GM18858 (cell line): ENCODE data around the gene SLC19A1.

ENCODE experiments used
- ATAC-seq: cut with Tn5 transposase; IDR thresholded peaks from one replicate; pipeline ENCODE4 v1.9.1; 2021; ENCODE audit not compliant: unreplicated experiment

Gene SLC19A1

DNA sequence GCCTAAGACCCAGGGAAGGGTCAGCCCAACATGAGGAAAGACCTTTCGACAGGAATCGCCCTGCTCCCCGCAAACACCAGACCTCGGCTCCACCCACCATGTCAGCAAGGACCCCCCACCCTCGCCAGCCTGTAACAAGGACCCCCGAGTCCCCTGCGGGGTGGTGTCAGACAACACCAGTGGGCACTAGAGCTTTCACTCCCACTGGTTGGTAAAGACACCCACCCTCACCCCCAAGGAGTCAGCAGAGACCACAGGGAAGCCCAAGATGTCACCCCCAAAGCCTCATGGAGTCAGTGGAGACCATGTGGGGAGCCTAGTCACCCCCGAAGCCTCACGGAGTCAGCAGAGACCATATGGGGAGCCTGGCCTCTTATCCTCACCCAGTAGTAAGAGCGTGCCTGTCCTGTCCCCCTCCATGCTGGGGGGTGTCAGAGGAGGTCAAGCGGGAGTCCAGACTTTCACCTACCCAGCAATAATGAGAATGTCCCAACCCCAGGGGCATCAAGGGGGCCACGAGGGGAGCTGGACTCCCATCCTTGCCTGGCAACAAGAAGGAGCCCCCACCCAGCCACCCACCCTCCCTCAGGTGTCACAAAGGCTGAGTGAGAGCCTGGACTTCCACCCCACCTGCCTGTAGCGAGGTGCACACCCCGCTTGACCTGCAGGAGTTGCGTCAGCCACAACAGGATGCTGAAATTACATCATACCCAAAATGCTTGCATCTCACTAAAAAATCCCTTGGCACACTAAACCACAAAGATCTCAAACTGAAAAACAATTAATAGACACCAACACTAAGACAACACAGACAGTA lies 24.8 kb downstream of the SLC19A1 start:
- ATAC-seq = no peak

DNA sequence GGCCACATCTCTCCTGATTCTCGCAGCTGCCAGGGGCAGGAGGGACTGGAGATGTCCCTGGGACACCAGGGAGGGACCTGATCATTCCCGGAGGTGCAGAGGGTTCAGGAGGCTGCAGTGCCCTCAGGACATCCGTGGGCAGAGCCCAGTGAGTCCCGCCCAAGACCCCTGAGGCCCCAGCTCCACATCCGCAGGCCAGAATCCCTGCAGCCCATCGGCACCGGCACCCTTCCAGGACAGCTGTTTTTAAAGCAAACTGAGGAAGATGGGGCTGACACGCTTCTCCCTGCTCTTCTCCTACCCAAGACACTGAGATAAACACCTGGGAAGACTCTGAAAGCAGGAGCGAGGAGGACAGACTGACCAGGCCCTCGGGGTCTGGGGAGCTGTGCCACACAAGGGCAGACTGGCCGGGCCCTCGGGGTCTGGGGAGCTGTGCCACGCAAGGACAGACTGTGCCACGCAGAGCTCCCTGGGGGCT lies 25.5 kb downstream of the SLC19A1 start:
- no peak for ATAC-seq

DNA sequence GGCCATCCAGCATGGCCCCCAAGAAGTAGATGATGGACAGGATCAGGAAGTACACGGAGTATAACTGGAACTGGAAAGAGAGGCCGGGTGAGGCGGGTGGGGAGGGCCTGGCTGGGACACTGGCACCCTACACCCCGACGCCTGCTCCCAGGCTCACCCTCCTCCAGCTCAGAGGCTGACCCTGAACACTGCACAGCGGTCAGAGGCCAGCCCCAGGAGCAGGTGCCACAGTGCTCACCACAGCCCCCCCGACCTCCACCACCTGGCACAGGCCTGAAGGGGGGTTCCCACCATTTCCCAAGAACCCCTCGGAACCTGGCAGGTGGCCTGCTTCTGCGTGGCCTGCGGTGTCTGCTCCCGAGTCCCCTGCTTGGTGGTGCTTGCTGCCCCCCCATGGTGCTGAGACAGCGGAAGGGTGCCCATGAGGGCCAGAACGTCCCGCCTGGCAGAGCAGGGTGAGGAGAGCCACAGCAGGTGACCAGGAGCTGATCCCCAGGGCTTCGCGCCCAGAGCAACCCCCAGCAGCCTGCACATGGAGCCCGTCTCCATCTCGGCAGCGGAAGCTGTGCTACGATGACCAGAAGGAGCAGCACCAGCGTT lies 26.1 kb downstream of the SLC19A1 start:
- no peak for ATAC-seq

DNA sequence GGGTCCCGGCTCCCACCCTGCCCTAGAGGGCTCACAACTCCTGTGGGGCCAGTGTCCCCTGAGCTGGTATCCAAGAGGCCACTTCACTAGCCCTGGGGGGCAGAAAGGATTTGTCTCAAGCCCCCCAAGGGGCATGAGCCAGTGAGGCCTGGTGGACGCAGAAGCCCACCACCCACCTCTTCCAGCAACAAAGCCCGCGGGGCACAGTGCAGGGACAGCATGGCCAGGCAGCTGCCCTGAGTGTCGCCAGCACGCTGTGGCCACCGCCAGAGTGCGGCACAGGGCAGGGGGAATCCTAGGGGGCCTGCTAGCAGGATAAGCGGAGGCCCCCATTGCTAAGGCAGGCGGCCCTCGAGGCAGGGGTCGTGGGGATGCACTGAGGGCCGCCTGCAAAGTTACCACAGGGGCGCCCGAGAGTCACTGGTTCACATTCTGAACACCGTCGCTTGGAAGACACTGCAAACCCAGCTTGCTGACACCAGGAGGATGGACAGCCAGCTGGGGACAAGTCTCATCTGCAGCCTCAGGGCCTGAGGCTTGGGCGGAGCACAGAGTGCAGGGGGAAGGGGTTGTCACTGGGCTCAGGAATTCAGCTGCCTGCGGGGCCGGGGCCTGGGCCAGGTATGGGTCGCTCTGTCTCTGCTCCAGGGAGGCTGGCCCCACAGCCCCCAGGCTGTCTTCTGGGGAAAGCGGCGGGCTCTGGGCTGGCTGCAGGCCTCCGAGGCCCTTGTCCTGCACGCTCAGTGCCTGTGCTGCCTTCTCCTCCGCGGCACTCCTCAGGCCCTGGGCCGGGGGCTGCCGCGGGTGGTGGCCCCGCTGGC lies 26.8 kb downstream of the SLC19A1 start:
- ATAC-seq = no peak

DNA sequence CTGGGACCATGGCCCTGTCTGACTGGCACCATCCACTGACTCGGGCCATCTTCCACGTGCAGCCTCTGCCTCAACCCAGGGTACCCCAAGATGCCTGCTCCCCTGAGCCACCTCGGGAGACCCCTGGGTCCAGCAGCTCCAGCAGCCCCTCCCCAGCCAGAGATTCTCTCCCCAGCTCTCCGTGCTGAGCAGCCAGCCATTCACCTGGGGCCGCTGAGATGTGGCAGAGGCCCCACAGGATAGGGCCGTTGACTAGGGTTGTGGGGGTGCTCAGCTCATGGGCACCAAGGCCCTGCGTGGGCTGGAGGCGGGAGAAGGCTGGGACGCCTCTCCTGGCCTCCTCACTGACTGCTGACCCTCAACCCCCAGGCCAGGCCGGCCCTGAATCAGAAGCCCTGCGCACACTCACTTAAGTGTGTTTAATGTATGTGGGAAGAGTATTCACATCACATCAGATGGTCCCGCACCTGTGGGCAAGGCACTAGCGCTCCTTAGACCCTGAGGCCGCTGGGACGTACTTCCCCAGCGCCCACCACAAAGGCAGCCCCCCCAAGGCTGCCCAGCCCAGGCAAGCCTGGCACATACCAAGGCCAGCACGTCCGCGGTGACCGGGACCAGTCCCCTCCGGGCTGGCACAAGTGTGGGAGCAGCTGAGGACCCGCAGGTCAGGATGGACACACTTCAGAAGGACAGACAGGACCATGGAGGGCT lies 27.8 kb downstream of the SLC19A1 start:
- no peak for ATAC-seq

DNA sequence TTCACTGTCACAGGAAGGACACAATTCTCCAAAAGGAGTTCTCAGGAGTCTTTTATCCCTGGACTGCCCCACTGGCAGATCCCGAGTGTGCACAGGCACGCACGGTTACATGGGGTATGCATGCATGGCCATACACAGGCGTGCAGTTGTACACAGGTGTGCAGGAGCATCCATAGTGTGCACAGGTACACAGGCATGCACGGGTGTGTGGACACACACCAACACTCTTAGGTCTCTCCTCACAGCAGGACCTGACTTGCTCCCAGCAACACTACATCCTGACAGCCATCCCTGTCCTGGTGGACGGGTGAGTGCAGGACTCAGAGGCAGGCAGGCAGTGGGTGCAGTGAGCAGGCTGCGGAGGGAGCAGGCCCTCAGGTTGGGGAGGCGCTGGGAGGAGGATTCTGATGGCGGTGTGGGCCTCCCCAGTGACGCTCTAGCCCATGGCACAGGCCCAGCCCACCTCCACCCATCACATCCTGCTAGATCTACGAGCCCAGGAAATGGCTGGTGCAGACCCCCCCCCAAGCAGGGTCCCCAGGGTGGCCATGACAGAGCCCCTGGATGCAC lies 28.4 kb downstream of the SLC19A1 start:
- no peak for ATAC-seq

DNA sequence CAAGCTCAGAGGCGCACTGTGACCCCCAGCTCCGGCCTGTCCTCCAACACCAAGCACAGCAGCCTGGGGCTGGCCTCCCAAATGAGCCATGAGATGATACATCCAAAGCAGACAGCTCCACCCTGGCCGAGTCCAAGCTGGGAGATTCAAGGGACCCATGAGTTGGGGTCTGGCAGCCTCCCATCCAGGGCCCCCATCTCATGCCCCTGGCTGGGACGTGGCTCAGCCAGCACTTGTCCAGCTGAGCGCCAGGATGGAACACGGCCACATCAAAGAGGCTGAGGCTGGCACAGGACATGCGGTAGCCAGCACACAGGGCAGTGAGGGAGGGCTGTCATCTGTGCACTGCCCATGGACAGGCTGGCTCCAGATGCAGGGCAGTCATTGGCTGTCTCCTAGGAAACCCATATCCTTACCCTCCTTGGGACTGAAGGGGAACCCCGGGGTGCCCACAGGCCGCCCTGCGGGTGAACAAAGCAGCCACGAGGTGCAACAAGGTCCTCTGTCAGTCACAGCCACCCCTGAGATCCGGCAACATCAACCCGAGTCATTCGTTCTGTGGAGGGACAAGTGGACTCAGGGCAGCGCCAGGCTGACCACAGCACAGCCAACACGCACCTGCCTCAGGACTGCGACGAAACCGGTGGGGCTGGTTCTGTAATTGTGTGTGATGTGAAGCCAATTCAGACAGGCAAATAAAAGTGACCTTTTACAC lies 29.1 kb downstream of the SLC19A1 start:
- no peak for ATAC-seq

DNA sequence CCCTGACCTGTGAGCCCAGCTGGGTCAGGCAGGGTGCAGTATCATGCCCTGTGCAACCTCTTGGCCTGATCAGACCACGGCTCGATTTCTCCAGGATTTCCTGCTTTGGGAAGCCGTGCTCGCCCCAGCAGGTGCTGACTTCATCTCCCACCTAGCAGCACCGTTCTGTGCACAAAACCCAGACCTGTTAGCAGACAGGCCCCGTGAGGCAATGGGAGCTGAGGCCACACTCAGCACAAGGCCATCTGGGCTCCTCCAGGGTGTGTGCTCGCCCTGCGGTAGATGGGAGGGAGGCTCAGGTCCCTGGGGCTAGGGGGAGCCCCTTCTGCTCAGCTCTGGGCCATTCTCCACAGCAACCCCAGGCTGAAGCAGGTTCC lies 29.6 kb downstream of the SLC19A1 start:
- no peak for ATAC-seq

DNA sequence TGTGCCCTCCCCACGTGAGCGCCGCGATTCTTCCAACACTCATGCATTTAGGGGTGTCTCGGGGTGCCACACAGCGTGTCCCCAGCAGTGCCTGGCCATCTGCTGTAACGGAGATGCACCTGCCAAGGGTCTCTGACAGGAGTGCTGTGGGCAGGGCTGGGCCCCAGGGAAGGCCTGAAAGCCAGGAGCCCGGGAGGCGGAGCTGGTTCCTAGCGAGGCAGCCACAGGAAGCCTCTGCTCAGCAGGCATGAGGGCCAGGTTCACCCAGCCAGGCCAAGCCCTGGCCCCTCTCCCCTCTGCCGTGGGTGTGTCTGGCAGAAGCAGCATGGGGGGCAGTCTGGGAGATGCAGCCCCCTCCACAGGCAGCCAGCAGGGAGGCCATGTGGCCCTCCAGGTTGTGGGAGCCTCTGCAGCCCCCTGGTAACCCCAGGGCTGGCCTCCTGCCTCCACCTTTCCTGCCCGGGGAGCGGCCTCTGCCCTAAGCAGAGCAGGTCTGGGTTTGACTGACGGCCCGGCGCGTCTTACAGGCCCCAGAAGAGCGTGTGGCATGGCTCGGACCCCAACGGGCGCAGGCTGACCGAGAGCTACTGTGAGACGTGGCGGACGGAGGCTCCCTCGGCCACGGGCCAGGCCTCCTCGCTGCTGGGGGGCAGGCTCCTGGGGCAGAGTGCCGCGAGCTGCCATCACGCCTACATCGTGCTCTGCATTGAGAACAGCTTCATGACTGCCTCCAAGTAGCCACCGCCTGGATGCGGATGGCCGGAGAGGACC lies 30.4 kb downstream of the SLC19A1 start:
- ATAC-seq = no peak

DNA sequence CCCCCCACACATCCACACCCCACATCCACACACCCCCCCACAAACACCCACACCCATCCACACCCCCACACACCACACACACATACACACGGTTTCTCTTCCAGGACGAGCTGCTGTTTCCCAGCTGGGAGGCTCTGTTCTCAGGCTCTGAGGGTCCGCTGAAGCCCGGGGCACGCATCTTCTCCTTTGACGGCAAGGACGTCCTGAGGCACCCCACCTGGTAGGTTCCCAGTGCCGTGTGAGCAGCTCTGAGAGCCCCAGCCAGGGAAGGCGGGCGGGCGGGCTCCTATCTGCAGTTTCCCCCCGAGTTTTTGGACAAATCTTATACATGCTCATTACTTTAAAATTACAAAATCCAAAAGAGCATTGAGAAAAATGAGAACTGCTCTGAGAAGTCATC lies 31.2 kb downstream of the SLC19A1 start:
- ATAC-seq = no peak

DNA sequence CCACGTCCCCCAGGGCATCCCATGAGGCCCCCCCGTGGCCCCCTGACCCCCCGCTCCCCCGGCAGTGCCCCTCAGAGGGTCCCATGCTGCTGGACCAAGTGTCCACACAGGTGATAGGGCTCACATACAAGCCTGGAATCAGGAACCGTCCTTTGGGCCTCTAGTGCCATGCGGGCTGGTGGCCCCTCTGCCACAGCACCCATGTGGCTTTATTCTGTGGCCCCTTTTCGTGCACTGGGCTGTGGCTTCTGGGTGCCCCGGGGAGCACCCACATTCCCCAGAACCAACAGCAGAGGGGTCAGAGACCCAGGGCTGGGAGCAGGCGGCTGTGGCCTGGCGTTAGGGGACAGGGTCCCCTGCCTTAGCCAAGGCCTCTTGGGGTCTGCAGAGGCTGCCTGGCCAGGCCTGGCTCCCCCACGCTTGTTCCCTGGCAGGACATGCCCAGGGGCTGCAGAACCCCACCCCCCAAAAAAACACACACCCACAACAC lies 31.7 kb downstream of the SLC19A1 start:
- no peak for ATAC-seq

DNA sequence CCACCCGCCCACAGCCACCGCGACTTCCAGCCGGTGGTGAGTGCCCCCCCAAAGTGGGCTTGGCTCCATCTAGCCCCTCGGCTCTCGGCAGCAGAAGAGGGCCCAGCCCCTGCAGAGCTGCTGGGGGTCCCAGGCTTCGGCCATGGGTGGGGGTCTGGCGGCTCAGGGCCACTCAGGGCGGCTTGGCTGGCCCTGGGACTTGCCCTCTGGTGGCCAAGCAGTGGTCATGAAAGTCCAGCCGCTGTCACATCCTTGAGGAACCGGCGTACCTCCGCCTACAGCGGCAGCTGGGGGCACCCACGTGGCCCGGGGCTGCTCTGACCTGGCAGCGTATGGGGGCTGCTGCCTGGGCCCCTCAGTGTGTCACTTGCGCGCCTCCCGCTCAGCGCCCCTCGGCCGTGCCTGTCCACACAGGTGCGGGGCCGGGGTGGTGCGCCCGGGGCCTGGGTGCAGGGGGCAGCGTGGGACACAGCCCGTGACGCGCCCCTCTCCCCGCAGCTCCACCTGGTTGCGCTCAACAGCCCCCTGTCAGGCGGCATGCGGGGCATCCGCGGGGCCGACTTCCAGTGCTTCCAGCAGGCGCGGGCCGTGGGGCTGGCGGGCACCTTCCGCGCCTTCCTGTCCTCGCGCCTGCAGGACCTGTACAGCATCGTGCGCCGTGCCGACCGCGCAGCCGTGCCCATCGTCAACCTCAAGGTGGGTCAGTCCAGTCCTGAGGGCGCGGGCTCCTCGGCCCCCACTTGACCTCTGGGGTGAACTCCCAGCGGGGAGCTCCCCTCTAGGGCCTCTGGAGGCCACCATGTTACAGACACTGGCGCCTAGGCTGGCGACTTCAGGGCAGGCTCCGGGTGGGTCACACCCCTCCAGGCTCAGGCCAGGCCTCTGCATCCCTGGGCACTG lies 32.4 kb downstream of the SLC19A1 start:
- ATAC-seq = no peak

DNA sequence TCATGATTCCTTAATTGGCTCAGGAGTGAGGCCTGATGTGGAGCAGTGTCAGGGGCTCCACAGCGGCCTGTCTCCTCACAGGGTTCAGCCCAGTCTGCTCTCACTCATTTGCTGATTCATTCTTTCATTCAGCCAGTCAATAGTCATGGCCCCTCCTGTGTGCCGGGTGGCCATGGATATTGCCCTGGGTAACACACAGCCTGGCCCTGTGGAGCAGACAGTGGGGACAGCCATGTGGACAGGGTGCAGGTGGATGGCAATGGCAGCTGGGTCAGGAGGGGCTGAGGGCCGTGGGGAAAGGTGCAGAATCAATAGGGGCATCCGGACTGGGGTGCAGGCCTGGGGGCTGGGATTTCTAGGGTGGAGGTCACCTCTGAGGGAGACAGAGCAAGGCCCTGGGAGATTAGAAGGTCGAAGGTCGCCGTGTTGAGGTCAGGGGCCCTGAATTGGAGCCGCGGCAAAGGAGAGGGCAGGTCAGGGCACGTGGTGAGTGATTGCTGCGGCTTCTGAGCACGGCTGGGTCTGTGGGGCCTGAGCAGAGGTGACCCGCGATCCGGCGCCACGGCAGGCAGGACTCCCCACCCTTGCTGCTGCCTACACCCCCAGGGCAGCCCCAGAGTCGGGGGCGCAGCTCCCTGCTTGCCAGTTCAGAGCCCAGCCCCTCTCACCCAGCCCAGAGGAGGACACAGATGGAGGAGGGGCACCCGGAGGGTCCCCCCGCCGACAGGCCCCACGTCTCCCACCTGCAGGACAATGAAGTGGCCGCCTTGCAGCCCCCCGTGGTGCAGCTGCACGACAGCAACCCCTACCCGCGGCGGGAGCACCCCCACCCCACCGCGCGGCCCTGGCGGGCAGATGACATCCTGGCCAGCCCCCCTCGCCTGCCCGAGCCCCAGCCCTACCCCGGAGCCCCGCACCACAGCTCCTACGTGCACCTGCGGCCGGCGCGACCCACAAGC lies 33.4 kb downstream of the SLC19A1 start:
- no peak for ATAC-seq

DNA sequence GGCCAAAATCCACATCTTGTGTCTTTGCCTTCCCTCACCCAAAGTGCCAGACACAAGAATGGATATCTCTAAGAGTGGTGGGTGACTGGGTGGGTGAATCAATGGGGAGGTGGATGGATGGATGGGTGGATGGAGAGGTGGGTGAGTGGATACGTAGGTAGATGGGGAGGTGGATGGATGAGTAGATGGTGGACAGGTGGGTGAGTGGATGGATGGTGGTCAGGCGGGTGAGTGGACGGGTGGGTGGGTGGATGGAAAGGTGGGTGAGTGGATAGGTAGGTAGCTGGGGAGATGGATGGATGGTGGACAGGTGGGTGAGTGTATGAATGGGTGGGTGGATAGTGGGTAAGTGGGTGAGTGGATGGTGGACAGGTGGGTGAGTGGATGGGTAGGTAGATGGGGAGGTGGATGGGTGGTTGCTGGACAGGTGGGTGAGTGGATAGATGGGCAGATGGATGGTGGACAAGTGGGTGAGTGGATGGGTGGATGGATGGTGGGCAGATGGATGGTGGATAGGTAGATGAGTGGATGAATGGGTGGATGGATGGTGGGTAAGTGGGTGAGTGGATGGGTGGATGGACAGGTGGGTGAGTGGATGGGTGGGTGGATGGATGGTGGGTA lies 34.2 kb downstream of the SLC19A1 start:
- no peak for ATAC-seq

DNA sequence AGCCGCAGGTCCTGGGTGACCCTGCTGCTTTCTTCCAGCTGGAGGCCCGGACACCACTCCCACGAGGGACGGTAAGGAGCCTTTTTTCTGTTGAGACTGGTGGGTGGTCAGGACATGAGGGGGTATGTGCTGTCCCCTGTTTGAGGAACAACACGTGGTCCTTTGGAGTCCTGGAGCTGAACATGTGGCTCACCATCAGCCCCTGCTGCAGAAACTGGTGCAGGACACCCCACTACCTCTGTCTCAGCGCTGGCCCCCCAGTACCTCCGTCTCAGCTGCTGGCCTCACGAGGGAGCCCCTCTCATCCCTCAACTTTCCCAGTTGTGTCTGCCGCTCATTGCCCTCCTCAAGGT lies 34.7 kb downstream of the SLC19A1 start:
- ATAC-seq = no peak

DNA sequence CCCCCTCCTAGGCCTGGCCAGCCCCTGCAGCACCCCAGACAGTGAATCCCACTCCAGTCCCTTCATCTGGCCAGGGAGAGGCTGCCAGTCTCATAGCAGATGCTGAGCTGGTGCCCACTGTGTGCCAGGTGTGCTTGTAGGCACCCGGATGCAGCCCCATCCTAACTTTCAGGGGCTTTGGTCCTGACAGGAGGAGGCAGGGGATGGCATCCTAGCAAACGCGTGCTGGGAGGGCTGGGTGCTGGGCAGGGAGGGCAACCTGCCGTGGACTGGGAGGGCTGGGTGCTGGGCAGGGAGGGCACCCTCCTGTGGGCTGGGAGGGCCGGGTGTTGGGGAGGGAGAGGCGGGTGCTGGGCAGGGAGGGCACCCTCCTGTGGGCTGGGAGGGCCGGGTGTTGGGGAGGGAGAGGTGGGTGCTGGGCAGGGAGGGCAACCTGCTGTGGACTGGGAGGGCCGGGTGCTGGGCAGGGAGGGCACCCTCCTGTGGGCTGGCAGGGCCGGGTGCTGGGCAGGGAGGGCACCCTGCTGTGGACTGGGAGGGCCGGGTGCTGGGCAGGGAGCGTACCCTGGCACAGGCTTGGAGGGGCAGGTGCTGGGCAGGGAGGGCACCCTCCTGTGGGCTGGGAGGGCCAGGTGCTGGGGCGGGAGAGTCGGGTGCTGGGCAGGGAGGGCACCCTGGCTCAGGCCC lies 35.3 kb downstream of the SLC19A1 start:
- ATAC-seq = no peak
